GM21423 (cell line): ENCODE measurements around the gene RANBP17.

Experiments
- ATAC-seq: cut with Tn5 transposase; IDR thresholded peaks from one replicate; pipeline ENCODE4 v1.9.1; 2021; ENCODE audit warnings: mild to moderate bottlenecking, moderate library complexity; ENCODE audit not compliant: unreplicated experiment

Gene RANBP17

GRCh38 chr5:171080186-171080938 is 218.5 kb downstream of the RANBP17 start:
- ATAC-seq = no peak

- ATAC-seq = no peak
Observed at GRCh38 chr5:171081319-171081718, 219.5 kb downstream of the RANBP17 start.

DNA sequence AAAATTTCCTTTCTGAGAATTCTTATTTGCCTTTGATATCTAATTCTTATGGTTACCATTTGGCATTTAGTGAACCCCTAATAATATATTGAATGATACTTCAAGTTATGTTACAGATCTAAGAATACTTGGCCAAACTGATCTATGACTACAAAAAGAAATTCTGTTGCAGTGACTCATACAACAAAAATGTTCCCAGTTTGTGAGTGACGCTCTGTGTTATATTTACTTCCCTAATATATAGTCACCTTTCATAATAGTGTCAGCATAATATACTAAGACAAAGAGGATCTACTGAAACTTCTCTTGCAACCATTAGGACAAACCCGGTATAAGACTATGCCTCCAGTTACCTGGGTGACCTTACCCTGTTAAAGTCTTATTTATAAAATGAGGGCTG is 230.4 kb downstream of the RANBP17 start:
- no peak for ATAC-seq

- no peak for ATAC-seq
Observed at GRCh38 chr5:171093598-171093997, 231.8 kb downstream of the RANBP17 start.

GRCh38 chr5:171094356-171094755 is 232.5 kb downstream of the RANBP17 start:
- no peak for ATAC-seq

GRCh38 chr5:171102877-171103610 is 241.2 kb downstream of the RANBP17 start:
- ATAC-seq = no peak

DNA sequence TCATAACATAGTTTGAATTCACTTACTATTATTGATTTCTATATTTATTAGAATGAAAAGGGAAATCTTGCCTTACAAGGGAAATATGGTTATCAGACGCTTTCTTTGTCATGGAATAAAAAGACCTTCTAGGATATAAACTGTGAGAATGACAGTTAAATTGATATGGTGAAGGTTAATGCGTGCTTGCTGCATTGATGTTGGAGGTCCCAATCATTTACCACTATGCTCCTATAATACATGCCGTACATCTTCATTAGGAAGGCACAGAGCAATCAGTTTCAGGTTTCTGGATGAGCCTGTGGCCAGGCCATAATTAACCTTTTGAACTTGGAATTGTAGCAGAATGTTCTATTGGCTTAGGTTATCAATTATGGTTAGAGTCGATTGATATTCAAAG is 245.9 kb downstream of the RANBP17 start:
- ATAC-seq = no peak

DNA sequence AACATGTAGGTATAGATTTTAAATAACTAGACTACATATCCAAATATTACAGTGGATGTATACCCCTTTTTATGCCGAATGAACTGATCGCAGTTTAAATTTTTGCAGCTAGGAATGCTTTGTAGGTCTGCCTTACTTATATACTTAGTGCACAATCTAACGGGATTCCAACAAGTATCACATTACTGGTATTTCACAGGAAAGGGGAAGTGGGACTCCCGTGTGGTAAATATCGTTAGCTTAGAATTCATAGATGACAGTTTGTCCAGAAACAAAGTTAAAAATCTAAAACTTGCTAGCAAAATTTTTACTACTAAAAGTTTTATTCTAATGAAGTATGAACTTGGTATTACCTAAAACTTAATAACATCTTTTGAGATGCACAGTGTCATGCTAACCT is 253.7 kb downstream of the RANBP17 start:
- no peak for ATAC-seq

DNA sequence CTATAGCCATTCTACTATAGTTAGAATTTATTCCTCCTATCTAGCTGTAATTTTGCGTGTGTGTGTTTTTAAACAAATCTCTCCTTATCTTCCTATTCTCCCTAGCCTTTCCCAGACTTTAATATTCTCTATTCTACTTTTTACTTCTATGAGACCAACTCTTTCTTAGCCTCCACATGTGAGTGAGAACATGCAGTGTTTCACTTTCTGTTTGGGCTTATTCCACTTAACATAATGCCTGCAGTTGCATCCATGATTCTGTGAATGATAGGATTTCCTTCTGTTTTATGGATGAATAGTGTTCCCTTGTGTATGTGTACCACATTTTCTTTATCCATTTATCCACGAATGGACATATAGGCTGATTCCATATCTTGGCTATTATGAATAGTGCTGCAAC is 254.9 kb downstream of the RANBP17 start:
- ATAC-seq = no peak

DNA sequence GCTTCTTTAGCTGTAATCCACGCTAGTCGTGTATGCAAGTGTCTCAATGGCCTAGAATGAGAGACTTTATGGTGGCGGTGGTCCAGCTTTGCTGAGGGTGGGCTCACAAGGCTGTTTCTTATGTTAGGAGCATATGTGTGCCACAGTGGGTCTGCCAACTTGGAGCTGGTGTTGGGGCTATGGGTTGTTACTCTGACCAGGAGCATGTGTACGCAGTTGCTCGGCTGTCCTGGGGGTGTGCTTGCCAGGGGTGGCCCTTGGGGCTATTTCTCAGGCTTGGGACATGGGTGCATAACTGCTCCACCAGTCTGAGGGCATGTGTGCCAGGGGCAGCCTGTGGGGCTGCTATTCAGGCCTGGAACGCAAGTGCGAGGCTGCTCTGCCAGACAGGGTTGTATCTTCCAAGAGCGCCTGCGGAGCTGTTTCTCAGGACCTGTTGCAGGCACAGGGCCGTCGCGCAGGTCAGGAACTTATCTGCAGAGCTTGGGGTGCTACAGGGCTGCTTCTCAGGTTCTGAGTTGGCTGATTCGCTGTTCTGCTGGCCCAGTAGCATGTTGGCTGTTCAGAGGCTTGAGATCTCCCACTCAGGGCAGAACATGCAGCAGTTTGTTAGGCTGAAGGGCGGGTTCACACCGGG is 259.3 kb downstream of the RANBP17 start:
- no peak for ATAC-seq

DNA sequence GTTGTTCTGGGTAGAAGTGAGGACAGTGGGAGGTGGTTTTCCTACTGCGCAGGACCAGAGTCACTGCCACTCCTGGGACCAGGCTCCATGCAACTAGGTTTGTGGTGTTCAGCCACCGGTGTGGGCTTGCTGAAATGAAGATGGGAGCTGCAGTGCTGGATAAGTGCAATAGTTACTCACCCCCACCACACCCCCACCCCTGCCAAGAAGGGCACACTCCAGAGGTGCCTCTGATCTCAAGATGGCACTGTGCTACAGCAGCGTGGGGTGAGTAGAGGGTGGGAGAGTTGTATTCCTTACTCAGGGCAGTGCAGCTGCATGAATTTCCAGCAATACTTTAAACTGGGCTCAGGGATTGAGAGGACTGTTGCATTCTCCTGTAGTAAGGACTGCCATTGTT is 259.8 kb downstream of the RANBP17 start:
- ATAC-seq = no peak

DNA sequence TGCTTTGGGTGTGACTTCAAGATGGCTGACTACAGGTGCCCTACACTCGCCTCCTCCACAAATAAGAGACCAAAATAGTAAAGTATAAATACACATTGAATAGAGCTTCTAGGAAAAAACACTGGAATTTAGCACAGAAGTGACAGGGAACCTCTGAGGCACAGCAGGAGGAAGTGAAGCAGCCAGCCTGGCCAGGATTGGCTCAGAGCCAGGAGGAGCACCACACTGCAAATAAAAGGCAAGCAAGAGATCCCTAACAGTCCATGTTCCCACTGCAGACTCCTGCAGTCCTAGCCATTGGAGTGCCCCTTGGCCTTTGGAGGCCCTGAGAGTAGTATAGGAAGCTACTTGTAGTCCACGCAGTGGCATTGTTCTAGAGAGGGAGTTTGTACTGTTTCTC is 260.6 kb downstream of the RANBP17 start:
- ATAC-seq = no peak

DNA sequence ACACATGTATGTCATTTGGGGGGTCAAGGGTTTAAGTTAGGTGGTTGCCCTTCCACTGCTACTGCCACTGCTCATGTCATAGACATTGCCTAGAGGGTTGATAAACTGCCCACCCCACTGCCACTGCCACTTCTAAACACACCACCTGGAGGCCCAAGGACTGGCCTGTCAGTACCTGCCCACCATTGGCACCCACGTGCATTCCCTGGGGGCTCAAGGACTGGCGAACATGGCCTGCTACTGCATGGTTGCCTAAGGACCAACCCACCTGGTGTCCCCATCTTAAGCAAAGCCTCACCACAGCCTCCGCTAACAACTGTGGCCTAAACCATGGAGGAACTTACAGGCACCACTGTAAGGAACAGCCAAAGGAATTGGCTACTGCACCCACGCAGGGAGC is 261.6 kb downstream of the RANBP17 start:
- ATAC-seq = no peak

DNA sequence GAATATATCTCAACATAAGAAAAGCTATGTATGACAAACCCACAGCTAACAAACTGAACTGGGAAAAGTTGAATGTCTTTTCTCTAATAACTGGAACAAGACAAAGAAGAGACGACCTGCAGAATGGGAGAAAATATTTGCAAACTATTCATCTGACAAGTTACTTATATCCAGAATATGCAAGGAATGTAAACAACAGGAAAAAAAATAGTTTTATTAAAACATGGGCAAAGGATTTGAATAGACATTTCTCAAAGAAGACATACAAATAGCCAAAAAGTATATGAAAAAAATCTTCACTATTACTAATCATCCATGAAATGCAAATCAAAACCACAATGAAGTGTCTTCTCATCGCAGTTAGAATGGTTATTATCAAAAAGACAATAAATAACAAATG is 265.5 kb downstream of the RANBP17 start:
- no peak for ATAC-seq

DNA sequence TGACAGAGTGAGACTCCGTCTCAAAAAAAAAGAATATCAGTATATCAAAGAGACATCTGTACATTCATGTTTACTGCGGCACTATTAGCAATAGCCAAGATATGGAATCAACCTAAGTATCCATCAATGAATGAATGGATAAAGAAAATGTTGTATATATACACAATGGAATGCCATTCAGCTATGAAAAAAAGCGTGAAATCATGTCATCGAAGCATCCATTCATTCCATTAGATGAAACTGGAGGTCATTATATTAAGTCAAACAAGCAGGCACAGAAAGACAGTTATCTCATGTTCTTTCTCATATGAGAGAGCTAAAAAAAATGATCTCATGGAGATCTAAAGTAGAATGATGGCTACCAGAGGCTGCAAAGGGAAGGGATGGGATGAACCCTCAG is 266.3 kb downstream of the RANBP17 start:
- ATAC-seq = no peak

GRCh38 chr5:171129308-171129707 is 267.5 kb downstream of the RANBP17 start:
- no peak for ATAC-seq

DNA sequence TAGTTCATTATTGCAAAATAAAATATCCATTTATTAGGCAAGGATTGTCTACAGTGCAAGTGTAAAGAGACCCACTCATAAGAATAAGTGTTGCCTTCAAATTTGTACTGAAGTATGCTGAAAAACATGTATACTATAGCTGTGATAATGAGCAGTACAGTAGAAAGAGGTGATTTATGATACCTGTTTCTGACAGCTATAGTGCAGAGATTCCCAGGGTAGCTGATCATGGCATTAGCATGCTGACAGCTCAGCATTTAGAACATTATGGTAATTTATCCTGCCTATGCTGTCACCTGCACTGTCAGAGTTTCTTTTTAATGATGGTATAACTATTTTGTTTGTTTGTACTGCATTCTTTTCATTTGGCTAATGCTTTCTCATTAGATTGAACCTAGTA is 269.7 kb downstream of the RANBP17 start:
- ATAC-seq = no peak

DNA sequence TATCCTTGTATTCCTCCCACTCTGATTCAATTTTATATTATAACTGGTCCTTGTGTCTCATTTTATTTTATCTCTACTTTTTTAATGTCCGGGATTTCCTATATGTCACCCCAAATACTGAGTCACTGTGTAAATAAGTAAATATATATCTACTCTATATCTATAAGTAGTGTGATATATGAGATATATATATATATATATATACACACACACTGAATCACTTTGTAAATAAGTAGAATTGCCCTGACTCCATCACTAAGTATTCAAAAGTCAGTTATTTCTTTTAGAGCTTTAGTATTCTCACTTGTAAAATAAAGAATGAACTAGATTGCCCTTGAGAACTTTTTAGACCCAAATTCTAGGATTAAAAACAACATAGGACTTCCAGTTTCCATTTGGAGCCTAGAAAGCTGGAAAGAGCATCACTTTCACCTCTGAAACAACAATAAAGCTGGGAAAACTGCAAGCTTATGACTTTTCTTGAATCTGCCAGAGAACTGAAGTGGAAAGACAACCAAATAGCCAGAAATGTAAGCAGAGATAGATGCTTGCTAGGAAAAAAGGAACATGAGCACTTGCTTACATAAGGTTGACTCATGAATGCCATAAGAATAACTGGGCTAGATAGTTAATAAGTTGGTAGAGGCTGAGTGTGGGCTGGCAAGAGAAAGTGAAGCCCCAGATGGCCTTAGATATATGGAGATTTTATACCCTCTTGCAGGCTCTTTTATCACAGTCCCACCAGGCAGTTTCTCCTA is 276.1 kb downstream of the RANBP17 start:
- no peak for ATAC-seq

DNA sequence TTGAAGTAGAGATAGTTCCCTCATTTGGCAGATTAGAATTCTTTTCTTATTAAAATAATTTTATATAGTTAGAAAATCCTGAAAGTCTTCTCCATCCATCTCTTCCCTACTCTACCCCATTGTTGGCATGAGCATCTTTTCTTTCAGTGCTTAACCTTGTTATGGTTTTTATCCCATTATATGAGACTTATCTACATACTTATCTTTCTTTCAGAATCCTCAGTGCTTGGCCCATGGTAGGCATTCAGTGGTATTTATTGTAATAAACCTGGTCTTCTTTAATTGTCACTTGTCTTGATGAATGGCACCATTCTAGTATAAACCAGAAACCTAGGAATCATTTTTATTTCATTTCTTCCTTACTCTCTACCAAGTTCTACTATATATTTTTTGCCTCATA is 277.4 kb downstream of the RANBP17 start:
- no peak for ATAC-seq

GRCh38 chr5:171142617-171143016 is 280.8 kb downstream of the RANBP17 start:
- ATAC-seq = no peak

- no peak for ATAC-seq
Observed at GRCh38 chr5:171143171-171143570, 281.4 kb downstream of the RANBP17 start.
